ENCODE data around the gene ENO3.

ENO3 gene

GRCh38 chr17:4951486-4951885 is 567 bp downstream of the ENO3 start:
- DNase-seq, result no peak

- no peak for DNase-seq
Observed at GRCh38 chr17:4953451-4953961, 2.6 kb downstream of the ENO3 start.

GRCh38 chr17:4955091-4955490 is 4.2 kb downstream of the ENO3 start:
- DNase-seq, result no peak

- DNase-seq, result no peak
Observed at GRCh38 chr17:4956493-4957061, 5.7 kb downstream of the ENO3 start.

- no peak for DNase-seq
Observed at GRCh38 chr17:4958102-4958501, 7.2 kb downstream of the ENO3 start.

GRCh38 chr17:4959261-4959965 is 8.5 kb downstream of the ENO3 start:
- DNase-seq, result no peak

GRCh38 chr17:4960279-4960922 is 9.5 kb downstream of the ENO3 start:
- no peak for DNase-seq

GRCh38 chr17:4965311-4965986 is 14.5 kb downstream of the ENO3 start:
- no peak for DNase-seq

GRCh38 chr17:4966844-4967538 is 16.1 kb downstream of the ENO3 start:
- DNase-seq, result peak; percentile 98 to 100

GRCh38 chr17:4967539-4968485 is 16.9 kb downstream of the ENO3 start, which contains the start of gene SPAG7:
Gene SPAG7, minus strand, starts transcription at chr17:4967817. Its CDS starts 13 bp downstream, at chr17:4967804.
- peak; percentile 95 to 98 for DNase-seq

GRCh38 chr17:4968486-4969046 is 17.6 kb downstream of the ENO3 start:
- DNase-seq, result no peak

GRCh38 chr17:4969047-4969550 is 18.2 kb downstream of the ENO3 start:
- no peak for DNase-seq

- no peak for DNase-seq
Observed at GRCh38 chr17:4969551-4970173, 18.7 kb downstream of the ENO3 start.

GRCh38 chr17:4970273-4970672 is 19.4 kb downstream of the ENO3 start:
- no peak for DNase-seq

- no peak for DNase-seq
Observed at GRCh38 chr17:4971826-4972225, 20.9 kb downstream of the ENO3 start.

GRCh38 chr17:4972322-4972721 is 21.4 kb downstream of the ENO3 start:
- no peak for DNase-seq

- DNase-seq, result no peak
Observed at GRCh38 chr17:4972752-4973151, 21.8 kb downstream of the ENO3 start.

GRCh38 chr17:4973256-4974114 is 22.6 kb downstream of the ENO3 start:
- no peak for DNase-seq

GRCh38 chr17:4974115-4974670 is 23.3 kb downstream of the ENO3 start:
- no peak for DNase-seq
